Vagina (tissue), 2 donors: ENCODE measurements around the gene ADGRV1. TPM values are rescaled to one million over a fixed set of nuclear protein-coding genes. Genes with fewer than 3 reads are reported as not detected.

Experiments
- DNase-seq, 2 donors: peaks; one replicate each; pipeline ENCODE4 v3.0.0-alpha.2; 2017; ENCODE audit errors: extremely low spot score in 2 of 2
- H3K27ac ChIP-seq: fragments of 200-600 bp; sonication (generic); one replicate; pipeline ENCODE4 v1.5.1; 2019
- H3K27me3 ChIP-seq: fragments of 200-600 bp; sonication (generic); one replicate; pipeline ENCODE4 v1.5.1; 2019
- H3K36me3 ChIP-seq, 2 donors: fragments of 200-600 bp; sonication (generic); one replicate each; pipeline ENCODE4 v1.5.1; 2017 to 2019
- H3K4me1 ChIP-seq: fragments of 200-600 bp; sonication (generic); one replicate; pipeline ENCODE4 v1.5.1; 2019
- H3K4me3 ChIP-seq, 2 donors: fragments of 200-600 bp; sonication (generic); 1 replicate in 1 of 2; 2 replicates in 1 of 2; pipeline ENCODE4 v1.5.1; 2016 to 2019
- H3K9me3 ChIP-seq: fragments of 200-600 bp; sonication (generic); one replicate; pipeline ENCODE4 v1.5.1; 2019
- CTCF ChIP-seq, 3 experiments: fragments of 450-650 bp in 2 of 3; fragments of 200-600 bp in 1 of 3; sonication (generic) in 1 of 3; IDR thresholded peaks; one replicate each; pipeline ENCODE4 v1.5.1; 2017 to 2019; ENCODE audit warnings: antibody characterized with exemption in 3 of 3, mild to moderate bottlenecking in 2 of 3, moderate library complexity in 2 of 3
- POLR2A ChIP-seq, 2 donors: fragments of 450-650 bp; IDR thresholded peaks; one replicate each; pipeline ENCODE4 v1.6.1; 2017; ENCODE audit warnings: antibody characterized with exemption in 2 of 2, mild to moderate bottlenecking in 2 of 2, moderate library complexity in 2 of 2
- POLR2AphosphoS5 ChIP-seq, 2 donors: sonication (generic); formaldehyde crosslinking; IDR thresholded peaks; one replicate each; pipeline ENCODE4 v1.9.0; 2017; ENCODE audit warnings: antibody characterized with exemption in 2 of 2, mild to moderate bottlenecking in 2 of 2, low read depth in 1 of 2; ENCODE audit not compliant: insufficient read depth in 1 of 2
- intact Hi-C: fragments of 100-400 bp; cut with DNase I; formaldehyde crosslinking; loops from one replicate; pipeline ENCODE4 v1.15.1; 2023
- total RNA-seq: library from RNA; depleted of rRNA; stranded (reverse); fragments of >200 nt; gene quantifications from one replicate; pipeline ENCODE4 v1.2.3, GENCODE V29; 2016

The ADGRV1 gene
- total RNA-seq, 1 donor from 2014 or later: 10.6 TPM

GRCh38 chr5:90959262-90959661 is 400.7 kb downstream of the ADGRV1 start:
- intact Hi-C loops: no loop called here
- H3K9me3 ChIP-seq: no peaks in the 10 kb centered on the region
- H3K4me3 ChIP-seq: no peak overlapping the region
- no peak for DNase-seq
- H3K4me1 ChIP-seq: no peaks in the 10 kb centered on the region
- H3K27me3 ChIP-seq: no peaks in the 10 kb centered on the region
- TF ChIP-seq POLR2AphosphoS5 (IDR thresholded peaks at IDR 0.05; ENCODE audit: insufficient read depth in 1 of 2, low read depth in 1 of 2): no peak
- no peaks in the 10 kb centered on the region for H3K36me3 ChIP-seq
- no peak overlapping the region for H3K27ac ChIP-seq

- Histone ChIP-seq H3K9me3 (no peaks in the 10 kb centered on the region), H3K36me3 (no peaks in the 10 kb centered on the region), H3K4me1 (no peaks in the 10 kb centered on the region), H3K27ac (no peak overlapping the region), H3K4me3 (no peak overlapping the region), H3K27me3 (no peaks in the 10 kb centered on the region)
- intact Hi-C loops: no loop called here
- no peak for TF ChIP-seq CTCF (IDR thresholded peaks at IDR 0.05)
- TF ChIP-seq POLR2A (IDR thresholded peaks at IDR 0.05): no peak
- no peak for TF ChIP-seq POLR2AphosphoS5 (IDR thresholded peaks at IDR 0.05; ENCODE audit: insufficient read depth in 1 of 2, low read depth in 1 of 2)
- DNase-seq: no peak
These were observed 403.9 kb downstream of the ADGRV1 start for GRCh38 chr5:90962481-90962880.

- no peaks in the 10 kb centered on the region for H3K27me3 ChIP-seq
- TF ChIP-seq CTCF (IDR thresholded peaks at IDR 0.05): no peak
- no peak for TF ChIP-seq POLR2AphosphoS5 (IDR thresholded peaks at IDR 0.05; ENCODE audit: insufficient read depth in 1 of 2, low read depth in 1 of 2)
- TF ChIP-seq POLR2A (IDR thresholded peaks at IDR 0.05): no peak
- H3K4me3 ChIP-seq: no peak overlapping the region
- H3K9me3 ChIP-seq: no peaks in the 10 kb centered on the region
- no peaks in the 10 kb centered on the region for H3K4me1 ChIP-seq
- no peaks in the 10 kb centered on the region for H3K36me3 ChIP-seq
- no peak for DNase-seq
- intact Hi-C loops: no loop called here
- H3K27ac ChIP-seq: no peak overlapping the region
These were observed 406.6 kb downstream of the ADGRV1 start for GRCh38 chr5:90965110-90965685.

- Histone ChIP-seq H3K4me1 (no peaks in the 10 kb centered on the region), H3K4me3 (no peak overlapping the region), H3K27me3 (no peaks in the 10 kb centered on the region), H3K36me3 (no peaks in the 10 kb centered on the region), H3K27ac (no peak overlapping the region), H3K9me3 (no peaks in the 10 kb centered on the region)
- intact Hi-C loops: no loop called here
- TF ChIP-seq POLR2AphosphoS5 (IDR thresholded peaks at IDR 0.05; ENCODE audit: insufficient read depth in 1 of 2, low read depth in 1 of 2): no peak
- TF ChIP-seq POLR2A (IDR thresholded peaks at IDR 0.05): no peak
- TF ChIP-seq CTCF (IDR thresholded peaks at IDR 0.05): no peak
- no peak for DNase-seq
These were observed 408.8 kb downstream of the ADGRV1 start for GRCh38 chr5:90967443-90967842.

GRCh38 chr5:90967851-90968250 is 409.3 kb downstream of the ADGRV1 start:
- no peak for DNase-seq
- Histone ChIP-seq H3K4me3 (no peak overlapping the region), H3K27me3 (no peaks in the 10 kb centered on the region), H3K9me3 (no peaks in the 10 kb centered on the region), H3K27ac (no peak overlapping the region), H3K4me1 (no peaks in the 10 kb centered on the region), H3K36me3 (no peaks in the 10 kb centered on the region)
- intact Hi-C loops: no loop called here
- TF ChIP-seq CTCF (IDR thresholded peaks at IDR 0.05): no peak
- TF ChIP-seq POLR2AphosphoS5 (IDR thresholded peaks at IDR 0.05; ENCODE audit: insufficient read depth in 1 of 2, low read depth in 1 of 2): no peak
- TF ChIP-seq POLR2A (IDR thresholded peaks at IDR 0.05): no peak
